GM18526 (cell line): ENCODE measurements around the gene TEX48.

Source experiments
- POLR2A ChIP-seq: IDR thresholded peaks from 3 replicates; pipeline ENCODE4 v1.6.1; 2011; ENCODE audit not compliant: insufficient read length; ENCODE audit errors: extremely low read depth

TEX48 gene

DNA sequence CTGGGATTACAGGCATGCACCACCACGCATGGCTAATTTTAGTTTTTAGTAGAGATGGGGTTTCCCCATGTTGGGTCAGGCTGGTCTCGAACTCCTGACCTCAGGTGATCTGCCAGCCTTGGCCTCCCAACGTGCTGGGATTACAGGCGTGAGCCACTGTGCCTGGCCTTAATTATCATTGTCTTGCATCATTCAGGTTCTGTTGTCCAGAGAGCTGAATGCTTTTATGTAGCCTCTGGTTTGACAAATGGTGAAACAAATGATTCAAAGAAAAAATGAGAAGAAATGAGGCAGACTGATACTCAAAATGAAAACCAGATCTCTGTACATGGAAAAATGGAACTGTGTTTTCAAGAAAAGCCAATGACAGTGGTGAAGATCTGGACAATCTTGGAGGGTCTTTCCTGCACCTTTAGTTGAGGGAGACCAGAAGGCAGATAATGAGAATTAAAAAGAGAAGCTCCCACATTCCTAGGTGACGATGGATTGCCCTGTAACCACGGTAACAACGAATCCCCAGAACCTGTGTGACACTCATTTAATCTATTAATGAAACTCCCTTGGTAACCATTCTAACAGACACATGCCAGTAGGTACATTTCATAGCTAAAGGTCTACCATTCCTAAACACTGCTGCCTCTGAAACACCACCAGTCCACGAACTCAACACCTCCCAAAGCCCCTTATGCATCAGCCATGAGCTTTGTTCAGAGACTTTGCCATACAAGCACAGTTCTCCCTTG, 1.6 kb downstream of the TEX48 start:
- no peak for TF ChIP-seq POLR2A

DNA sequence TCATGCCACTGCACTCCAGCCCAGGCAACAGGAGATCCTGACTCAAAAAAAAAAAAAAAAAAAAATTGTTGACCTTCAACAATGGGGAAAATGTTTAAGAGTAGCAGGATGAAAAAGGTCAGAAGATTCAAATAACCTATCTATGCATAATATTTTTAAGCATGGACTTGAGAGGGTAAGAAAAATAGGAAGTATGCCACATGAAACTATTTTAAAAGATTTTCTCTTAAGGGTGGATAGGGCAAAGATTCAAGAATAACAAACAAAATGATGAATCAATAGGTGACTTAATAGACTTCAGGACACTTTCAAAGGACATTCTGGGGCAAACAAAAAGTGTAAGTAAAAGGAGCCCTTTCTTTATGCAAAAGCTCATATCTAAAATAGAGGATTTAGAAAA, 3.2 kb downstream of the TEX48 start:
- TF ChIP-seq POLR2A = no peak

DNA sequence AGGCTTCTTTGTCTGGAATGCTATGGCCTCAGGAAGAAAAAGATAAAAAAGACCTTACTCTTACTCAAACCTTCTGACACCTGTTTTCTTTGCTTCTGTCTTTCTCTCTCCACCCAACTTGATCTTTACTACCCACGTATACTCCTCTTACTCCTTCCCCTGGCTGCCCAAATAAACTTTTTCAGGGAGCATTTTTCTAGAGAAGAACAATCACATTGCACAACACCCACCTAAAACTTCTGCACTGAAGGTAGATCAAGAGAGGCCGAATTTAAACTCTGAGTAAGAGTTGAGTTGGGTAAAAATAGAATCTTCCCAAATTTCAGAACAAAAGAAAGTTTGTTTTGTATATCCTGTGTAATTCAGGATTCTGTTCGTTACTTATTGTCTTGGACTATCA, 3.9 kb downstream of the TEX48 start:
- no peak for TF ChIP-seq POLR2A

DNA sequence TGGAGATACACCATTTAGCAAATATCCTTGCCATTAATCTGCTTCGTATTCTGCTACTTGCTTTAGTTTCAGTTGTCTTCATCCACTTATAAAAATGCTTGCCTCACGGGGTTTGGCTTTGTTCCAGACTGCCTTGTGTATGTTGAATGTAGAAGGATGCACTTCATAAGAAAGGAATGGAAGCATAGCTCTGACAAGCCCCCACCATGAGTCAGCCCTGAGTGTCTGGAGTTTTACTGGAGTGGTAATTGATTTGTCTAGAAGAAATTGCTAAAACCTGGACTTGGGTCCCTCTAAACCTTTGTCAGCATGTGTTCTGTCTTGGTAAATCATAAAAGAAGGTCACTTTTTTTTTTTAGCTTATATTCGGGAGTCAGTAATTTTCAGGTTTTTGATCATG, 4.6 kb downstream of the TEX48 start:
- no peak for TF ChIP-seq POLR2A

DNA sequence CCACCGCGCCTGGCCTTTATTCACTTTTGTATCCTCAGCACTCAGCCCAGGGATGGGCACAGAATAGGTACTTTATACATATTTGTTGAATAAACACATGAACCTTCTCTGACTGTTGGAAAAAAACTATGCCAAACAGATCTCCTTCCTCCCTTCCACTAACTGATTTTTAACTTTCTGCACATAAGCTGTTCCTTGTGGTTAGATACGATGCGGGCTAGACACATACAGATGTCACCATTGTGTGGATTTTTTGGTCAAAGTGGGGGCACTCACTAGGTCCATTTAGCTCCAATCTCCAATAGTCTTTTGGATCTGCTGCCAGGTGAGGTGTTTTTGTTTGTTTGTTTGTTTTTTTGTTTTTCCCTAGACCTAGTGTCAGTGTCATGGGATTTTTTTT, 5.1 kb downstream of the TEX48 start:
- no peak for TF ChIP-seq POLR2A

DNA sequence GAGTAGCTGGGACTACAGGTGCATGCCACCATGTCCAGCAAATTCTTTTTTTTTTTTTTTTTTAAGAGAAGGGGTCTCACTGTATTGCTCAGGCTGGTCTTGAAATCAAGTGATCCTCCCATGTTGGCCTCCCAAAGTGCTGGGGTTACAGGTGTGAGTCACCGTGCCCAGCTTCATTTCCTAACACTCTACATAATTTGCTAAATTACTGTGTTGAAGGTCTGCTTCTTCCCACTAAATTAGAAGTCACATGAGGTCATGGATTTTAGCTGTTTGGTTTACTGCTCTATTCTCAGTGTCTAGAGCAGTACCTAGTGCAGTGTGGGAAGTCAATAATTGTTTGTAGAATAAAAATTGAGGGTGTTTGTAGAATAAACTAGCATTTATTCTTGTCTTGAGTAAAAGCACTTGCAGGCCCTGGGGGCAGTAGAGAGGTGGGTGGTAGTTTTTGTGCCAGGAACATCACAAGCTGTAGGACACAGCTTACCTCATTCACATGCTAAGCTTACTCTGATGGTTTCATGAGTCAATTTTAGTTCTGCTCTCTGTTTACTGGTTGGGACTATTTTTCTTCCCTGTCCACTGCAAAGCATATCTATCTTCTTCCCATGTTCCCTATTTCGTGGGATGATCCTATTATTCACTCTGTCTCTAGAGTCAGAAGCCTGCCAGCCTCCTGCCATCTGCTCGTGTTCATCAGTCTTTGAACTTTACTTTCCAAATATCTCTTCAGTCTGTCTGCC, 7.0 kb downstream of the TEX48 start:
- TF ChIP-seq POLR2A = no peak

DNA sequence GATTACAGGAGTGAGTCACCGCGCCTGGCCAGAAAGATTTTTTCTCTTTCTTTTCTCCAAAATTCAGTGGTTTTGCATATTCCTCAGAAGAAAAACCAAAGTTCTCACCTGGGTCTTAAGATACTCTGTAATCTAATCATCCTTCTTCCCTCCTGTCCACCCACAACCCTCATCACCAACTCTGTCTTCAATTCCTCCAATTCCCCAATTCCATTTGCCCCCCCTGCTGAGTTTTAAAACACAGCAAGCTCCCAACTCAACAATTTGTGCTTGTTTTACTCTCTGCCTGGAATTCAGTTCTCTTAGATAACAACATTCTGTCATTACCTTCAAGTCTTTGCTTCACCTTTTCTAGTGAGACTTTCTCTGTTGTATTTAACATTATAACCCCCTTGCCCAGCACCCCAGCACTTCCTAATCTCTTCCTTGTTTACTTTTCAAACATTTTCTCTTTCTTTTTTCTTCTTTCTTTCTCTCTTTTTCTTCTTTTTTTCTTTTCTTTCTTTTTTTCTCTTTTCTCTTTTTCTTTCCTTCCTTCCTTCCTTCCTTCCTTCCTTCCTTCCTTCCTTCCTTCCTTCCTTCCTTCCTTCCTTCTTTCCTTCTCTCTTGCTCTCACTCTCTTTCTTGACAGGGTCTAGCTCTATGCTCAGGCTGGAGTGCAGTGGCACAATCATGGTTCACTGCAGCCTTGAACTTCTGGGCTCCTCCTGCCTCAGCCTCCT, 7.8 kb downstream of the TEX48 start:
- TF ChIP-seq POLR2A = no peak

DNA sequence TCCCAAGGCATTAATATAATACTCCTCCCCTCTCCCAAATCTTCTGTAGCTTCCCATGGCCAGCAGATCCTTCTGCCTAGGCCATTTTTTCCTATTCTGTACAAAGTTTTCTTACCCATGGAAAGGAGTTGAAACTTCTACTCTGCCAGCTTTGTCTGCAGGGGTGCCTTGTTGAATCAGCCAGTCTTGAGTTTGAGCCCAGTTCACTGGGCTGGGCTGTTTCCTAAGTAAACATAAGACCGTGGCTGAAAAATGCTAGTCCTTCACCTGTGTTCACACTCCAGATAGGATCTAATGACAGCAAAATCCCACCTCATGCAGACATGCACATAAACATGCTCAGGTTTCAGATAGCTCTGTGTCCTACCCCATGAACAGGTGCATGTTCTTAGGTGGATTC, 10.4 kb downstream of the TEX48 start:
- TF ChIP-seq POLR2A = no peak

DNA sequence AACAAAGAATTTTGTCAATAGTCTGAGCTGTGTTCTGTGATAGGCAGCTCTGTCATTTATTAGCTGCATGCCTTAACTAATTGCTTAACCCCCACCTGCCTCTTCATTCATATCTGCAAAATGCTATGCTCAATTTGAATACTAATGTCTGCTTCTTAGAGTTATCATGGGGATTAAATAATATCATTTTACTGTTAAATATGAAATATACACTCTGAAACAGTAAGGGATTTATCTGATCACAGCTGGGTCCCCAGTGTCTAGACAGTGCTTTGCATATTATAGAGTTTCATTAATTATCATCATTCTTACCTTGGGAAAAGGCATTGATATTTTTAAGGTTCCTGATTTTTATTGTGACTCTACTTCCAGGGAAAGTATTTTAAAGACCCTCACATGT, 12.0 kb downstream of the TEX48 start:
- TF ChIP-seq POLR2A = no peak

DNA sequence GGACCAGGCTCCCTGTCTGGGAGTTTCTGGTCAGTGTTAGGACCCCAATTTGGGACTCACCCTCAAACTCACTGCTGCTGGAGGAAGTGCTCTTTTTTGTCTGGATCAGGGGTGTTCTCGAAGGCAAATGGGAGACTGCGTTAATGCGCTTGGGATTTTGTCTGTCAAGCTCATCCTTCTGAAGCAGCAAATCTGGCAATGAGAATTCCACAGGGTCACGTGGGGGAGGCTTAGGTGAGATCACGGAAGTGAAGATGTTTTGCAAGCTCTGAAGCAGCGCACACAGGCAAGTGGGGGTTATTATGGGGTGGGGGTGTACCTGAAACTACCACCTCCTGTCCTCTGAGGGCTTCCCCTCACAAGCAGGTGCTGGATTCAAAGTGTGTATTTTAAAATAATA, 13.8 kb downstream of the TEX48 start:
- no peak for TF ChIP-seq POLR2A

DNA sequence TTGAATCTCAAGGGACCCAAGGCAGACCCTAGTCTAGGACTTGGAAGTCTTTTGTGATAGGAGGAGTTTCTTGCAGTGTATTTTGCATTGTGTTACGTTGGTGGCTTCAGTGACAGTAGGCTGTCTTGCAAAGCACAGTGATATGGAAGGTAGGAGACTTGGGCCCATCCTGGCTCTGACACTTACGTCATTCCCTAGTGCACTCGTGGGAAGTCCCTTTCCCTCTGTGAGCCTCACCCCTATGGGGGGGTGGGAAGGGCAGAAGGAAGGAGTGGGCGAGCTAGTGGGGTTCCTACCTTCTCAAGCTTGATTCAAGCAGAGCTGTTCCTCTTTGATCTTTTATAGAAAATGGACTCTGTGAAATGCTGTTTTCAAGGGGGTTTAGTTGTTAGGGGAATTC, 15.1 kb downstream of the TEX48 start:
- no peak for TF ChIP-seq POLR2A

DNA sequence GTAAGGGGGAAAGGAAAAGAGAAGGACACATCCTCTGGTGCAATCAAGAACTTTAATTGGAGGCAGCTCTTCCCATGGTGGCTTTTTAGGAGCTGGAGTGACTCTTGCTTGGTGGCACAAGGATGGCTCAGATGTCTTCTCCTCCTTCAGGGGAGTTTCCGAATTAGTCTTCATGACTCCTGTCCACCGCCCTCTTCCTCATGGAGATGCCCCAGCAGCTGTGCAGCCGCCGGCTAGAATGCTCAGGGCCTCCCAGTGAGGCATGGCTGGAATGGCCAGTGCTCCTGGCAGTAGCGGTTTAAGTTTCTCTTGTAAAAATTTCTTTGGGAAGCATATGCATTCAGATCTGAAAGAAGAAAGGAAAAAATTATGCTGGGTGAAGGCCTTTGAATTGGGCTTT, 15.6 kb downstream of the TEX48 start:
- no peak for TF ChIP-seq POLR2A

DNA sequence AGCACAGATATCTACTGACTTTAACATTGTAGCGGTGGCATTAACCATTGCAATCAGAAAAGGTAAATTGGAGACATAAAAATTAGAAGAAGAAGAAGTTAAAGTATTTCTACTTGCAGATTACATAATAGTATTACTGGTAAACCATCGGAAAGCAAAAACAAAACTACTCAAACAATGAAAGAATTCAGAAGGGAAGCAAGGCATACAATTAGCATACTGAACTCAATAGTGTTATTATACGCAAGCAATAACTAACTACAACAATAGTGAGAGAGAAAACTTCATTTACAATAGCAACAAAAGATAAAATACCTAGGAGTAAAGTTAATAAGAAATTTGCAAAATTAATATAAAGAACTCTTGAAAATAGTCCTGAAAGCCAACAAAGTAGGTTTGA, 17.8 kb downstream of the TEX48 start:
- TF ChIP-seq POLR2A = no peak

DNA sequence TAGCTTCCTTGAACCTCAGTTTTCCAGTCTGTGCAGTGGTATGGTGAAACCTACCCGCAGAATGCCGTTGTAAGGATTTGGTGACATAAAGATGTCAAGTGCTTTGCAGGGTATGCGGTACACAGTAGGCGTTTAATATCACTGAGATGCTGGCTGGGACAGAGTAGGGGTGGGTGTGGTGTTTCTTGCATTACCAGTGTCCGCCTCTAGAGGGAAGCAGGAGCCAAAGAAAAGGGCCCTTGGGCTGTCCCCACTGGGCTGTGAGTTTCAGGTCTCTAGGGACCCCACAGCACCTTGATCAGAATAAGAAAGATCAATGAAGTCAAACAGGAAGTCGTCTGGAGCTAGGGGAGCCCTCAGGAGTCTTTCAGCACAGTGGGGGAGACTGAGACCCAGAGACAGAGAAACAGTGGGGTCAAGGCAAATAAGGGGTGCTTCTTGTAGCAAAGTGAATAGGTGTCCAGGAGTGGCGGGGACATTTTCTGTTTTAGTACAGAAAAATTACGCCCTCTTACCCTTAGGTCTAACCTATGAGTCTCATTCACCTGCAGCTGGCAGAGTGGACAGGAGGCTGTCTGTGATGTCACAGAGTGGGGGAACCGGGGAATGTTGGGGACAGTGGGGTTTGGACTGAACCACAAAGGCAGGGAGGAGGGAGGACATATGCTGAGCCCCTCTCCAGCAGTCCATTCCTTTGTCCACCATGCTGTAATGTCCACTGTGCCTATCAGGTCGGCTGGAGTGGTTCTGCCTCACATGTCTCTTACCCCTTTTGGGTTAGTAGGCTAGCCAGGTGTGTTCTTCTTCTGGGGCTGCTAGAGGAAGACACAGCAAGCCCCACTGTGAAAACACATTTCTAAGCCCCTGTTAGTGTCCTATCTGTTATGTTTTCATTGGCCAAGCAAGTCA, 19.7 kb downstream of the TEX48 start:
- no peak for TF ChIP-seq POLR2A

DNA sequence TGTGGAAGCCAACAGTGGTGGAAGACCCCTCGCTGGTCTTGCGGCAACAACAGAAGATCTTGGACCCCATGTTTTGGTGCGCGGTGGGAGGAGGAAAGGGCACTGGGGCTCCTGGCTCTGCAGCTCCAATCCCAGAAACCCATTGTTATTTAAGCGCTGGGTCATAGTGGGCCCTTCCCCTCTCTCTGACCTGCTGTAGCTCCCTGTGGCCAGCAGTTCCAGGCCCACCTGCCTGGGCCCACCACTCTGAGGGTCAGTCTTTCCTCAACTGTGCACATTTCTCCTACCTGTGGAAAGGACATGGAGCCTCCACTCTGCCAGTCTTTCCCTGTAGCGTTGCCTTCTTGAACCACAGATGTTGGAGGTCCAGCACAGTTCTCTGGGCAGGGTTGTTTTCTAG, 24.3 kb downstream of the TEX48 start, which contains the start of gene TEX53:
Gene TEX53, minus strand, starts transcription at position 101 of the 400 bp plus-strand sequence. Its CDS starts 31 bp downstream, at position 70.
- TF ChIP-seq POLR2A = no peak
